NCI-H1930 (cell line): ENCODE measurements around the gene CD244.

Experiments
- DNase-seq, 2 experiments: peaks; one replicate each; lab custom pipeline; 2025; lab: John Stamatoyannopoulos, UW

The CD244 gene

GRCh38 chr1:160846281-160846680 is 16.4 kb downstream of the CD244 start:
- DNase-seq, result no peak

DNA sequence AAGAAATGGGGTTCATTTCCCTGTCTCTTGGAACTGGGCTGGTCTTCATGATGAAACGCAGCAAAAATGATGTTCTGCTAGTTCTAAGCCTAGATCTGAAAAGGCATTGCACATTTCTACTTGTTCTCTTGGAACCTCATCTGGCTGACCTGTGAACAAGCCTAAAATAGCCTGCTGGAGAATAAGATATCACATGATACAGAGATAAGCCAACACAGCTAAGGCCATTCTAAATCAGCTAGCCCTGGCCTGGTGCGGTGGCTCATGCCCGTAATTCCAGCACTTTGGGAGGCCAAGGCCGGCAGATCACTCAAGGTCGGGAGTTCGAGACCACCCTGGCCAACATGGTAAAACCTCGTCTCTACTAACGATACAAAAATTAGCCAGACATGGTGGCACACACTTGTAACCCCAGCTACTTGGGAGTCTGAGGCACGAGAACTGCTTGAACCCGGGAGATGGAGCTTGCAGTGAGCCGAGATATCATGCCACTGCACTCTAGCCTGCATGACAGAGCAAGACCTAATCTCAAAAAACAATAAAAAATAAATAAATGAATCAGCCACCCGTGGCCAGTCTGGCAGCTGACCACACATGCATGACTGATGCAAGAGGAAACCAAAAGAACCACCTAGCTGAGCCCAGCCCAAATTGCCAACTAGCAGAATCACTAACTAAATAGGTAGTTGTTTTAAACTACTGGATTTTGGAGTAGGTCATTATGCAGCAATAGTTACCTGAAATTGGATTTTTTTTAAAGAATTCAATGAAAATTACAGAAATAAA is 18.0 kb downstream of the CD244 start:
- no peak for DNase-seq

- no peak for DNase-seq
Measured at GRCh38 chr1:160841079-160841478, 21.6 kb downstream of the CD244 start.

- DNase-seq, result no peak
Measured at GRCh38 chr1:160839746-160840145, 22.9 kb downstream of the CD244 start.

- no peak for DNase-seq
Measured at GRCh38 chr1:160838888-160839287, 23.8 kb downstream of the CD244 start.

GRCh38 chr1:160837558-160838205 is 25.0 kb downstream of the CD244 start:
- no peak for DNase-seq

DNA sequence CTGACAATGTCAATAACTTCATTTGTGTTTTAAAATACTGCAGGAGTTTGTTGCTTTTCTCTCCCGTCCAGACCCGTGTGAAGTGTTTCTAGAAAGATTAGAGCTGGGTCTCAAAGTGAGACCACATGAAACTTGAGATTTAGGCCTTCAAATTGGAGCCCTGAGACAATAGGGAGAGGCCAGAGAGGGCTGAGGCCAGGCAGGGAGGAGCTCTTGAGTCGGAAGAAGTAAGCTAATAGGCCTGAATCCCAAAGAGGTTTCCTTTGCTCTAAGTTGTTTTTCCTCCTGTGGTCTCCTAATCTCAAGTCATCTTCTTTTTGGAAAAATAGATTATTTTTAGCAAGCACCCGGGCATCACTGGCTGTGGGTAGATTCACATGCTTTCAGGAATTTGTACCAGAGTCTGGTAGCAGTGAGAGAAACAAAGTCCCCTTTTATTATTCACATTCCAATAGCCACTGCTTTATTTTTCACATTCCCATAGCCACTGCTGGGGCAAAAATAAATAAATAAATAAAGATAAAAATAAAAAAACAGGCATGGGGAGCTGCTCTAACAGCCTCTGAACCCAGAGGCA is 25.6 kb downstream of the CD244 start:
- DNase-seq, result no peak

GRCh38 chr1:160836561-160836960 is 26.1 kb downstream of the CD244 start:
- DNase-seq, result no peak

GRCh38 chr1:160835751-160836150 is 26.9 kb downstream of the CD244 start:
- DNase-seq, result no peak

- DNase-seq, result no peak
Measured at GRCh38 chr1:160834945-160835565, 27.6 kb downstream of the CD244 start.

DNA sequence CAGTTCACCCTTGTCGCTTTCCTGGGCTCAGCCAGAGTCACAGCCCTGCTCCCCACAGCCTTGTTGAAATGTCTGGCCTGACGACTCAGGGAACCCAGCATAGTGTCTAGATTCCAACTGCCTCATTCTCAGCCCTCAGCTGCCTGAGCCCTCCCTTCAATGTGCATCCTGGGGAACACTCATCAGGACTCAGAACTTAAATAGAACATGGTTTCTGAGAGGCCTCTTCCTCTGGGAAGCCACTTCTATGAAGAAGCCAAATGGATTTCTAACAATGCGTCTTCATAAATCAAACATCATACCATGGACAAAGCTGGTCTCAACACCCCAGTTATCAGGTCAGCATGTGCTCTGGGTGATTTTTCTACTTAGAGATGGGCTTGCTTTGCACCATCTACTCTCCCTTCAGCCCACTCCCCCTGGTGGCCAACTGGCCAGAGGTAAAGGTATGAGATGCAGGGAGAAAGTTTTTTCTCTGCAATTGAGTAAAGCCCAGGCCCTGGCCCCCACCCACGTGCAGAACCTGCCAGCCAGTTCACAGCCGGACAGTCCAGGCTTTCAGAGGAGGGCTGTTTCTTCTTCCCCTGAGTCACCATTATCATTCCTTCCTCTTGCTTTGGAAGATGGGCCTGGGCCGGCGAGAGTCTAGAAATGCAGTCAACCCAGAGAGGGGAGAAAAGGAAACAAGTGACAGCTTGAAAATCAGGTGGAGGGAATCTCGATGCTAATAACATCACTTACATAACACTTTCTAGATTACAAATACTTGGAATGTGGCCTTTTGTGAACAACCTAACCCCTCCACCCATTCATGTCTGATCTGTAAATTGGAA is 32.1 kb downstream of the CD244 start:
- DNase-seq, result peak in 1 of 2 experiments; percentile 25

GRCh38 chr1:160829766-160830165 is 32.9 kb downstream of the CD244 start:
- no peak for DNase-seq

DNA sequence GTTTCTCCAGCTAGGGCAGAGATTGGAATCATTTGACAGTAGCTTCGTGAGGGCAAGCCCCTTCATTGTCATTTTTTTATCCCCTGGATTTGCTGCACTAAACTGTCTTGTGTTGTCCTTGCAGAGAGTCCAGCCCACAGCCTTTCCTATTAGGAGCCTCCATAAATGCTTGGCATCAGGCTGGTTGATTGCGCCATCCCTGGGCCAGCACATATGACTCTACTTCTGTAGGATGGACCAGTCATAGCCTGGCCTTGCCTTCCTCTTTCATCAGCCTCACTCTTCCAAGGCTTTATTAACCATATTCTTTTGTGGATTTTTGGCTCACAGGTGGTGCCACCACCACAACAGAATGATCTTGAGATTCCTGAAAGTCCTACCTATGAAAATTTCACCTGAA is 35.3 kb downstream of the CD244 start:
- DNase-seq, result no peak

DNA sequence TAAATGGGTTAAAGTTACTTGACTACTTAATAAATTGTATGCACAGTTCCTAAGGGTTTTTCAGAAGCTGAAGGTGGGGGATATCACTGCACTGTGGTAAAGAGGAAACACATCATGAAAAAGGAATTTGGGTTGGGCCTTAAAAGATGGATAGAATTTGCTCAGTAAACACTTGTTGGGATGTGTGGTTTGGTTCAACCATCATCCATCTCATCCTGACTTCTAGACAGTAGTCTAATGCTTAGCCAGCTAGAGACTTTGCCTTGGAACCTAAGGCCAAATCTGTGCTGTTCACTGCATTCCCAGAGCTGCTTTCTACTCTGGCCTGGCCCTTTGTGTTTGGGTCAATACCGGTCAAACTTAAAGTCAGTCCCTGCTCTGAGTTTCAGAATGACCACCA is 36.1 kb downstream of the CD244 start:
- DNase-seq, result no peak

DNA sequence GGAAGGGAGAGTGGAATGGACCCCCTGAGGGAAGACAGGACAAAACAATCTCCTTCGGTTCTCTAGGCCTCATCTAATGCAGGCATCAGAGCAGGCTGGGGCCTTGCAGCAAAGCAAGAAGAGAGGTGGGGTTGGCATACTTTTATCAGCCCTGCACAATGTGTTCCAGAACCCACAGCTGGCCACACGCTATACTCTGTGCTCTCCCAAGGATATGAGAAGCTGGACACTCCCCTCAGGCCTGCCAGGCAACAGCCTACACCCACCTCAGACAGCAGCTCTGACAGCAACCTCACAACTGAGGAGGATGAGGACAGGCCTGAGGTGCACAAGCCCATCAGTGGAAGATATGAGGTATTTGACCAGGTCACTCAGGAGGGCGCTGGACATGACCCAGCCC is 39.4 kb downstream of the CD244 start:
- DNase-seq, result no peak

- no peak for DNase-seq
Measured at GRCh38 chr1:160821627-160822026, 41.1 kb downstream of the CD244 start.

DNA sequence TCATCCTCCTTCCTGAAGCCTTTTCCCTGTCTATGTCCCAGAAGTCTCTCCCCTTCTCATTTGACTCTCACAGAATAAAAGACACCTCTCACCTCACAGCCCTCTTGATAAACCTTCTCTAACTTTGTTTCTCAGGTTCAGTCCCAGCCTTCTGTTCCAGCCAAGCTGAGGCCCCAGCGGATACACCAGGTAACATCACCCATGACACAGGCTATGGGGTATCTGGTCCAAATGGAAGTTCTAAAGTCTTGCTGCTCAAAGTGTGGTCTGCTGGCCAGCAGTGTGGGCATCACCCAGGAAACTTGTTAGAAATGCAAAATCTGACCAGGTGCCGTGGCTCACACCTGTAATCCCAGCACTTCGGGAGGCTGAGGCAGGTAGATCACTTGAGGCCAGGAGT is 43.5 kb downstream of the CD244 start:
- DNase-seq, result no peak

DNA sequence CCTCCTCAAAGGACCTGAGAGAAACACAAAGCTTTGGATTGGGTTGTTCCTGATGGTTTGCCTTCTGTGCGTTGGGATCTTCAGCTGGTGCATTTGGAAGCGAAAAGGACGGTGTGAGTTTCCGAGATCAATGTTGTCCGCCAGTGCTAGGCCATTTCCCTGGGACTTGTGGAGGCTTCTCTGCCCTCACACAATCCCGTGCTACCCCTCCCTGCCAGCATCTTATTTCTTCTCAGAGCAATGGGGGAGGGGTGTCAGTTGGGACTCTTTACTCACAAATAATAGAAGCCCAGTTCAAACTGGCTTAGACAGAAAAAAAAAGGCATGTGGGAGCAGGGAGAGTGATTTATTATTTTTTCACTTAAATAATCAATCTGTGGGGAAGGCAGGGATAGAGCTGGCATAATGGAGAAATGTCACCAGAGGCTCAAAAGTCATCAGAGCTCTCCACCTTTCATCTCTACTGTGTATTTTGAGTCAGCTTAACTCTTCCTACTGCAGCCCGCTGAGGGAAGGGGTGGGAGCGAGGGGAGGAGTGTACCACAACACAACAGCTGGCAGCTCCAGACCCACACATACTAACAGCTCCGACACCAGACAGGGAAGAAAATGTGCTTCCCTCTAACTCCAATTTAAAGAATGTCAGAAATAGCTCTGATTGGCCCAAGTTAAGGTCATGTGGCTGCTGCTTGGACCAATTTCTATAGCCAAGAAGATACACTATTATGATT is 44.3 kb downstream of the CD244 start:
- DNase-seq, result no peak

DNA sequence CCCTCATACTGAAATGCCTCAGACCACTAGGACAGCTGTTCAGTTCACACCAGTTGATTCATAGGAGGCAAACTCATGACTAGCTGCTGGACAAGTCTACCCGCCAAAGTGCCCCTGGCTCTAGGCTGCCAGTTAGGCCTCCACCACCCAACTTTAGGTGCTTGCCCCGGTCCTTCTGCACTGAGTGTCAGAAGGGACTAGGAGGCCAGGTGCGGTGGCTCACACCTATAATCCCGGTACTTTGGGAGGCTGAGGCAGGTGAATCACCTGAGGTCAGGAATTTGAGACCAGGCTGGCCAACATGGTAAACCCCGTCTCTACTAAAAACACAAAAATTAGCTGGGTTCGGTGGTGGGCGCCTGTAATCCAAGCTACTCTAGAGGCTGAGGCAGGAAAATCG is 47.8 kb downstream of the CD244 start:
- DNase-seq, result no peak

DNA sequence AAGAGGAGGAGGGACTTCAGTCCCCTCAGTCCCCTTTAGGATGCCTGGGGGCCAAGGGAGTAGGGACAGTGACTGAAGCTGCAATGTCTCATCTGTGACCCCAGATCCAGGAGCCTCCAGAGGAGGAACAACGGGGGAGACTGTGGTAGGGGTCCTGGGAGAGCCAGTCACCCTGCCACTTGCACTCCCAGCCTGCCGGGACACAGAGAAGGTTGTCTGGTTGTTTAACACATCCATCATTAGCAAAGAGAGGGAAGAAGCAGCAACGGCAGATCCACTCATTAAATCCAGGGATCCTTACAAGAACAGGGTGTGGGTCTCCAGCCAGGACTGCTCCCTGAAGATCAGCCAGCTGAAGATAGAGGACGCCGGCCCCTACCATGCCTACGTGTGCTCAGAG is 48.4 kb downstream of the CD244 start:
- DNase-seq, result no peak

GRCh38 chr1:160813215-160813614 is 49.5 kb downstream of the CD244 start:
- DNase-seq, result no peak
